Heart left ventricle (tissue), 16 donors: ENCODE data around the gene ERI3. TPM values are rescaled to one million over a fixed set of nuclear protein-coding genes. Genes with fewer than 3 reads are reported as not detected.

ENCODE experiments used
- ATAC-seq, 4 donors: fragments of 200-7000 bp; cut with Tn5 transposase; one replicate each; pipeline ENCODE4 v1.9.1; 2020 to 2022; ENCODE audit warnings: moderate library complexity in 4 of 4, mild to moderate bottlenecking in 3 of 4, moderate number of reproducible peaks in 1 of 4
- DNase-seq, 5 donors: peaks; one replicate each; pipeline ENCODE4 v3.0.0-alpha.2; 2020
- H3K27ac ChIP-seq, 12 donors: fragments of 200-600 bp; sonication (generic) in 4 of 12; one replicate each; pipeline versions ENCODE4 v1.5.0 to v1.8.0; 2016 to 2022; ENCODE audit warnings: mild to moderate bottlenecking in 2 of 12
- H3K27me3 ChIP-seq, 9 donors: fragments of 200-600 bp; sonication (generic) in 2 of 9; one replicate each; pipeline versions ENCODE4 v1.5.1 to v1.8.0; 2016 to 2022; ENCODE audit warnings: mild to moderate bottlenecking in 3 of 9
- H3K36me3 ChIP-seq, 9 donors: fragments of 200-600 bp; sonication (generic) in 2 of 9; one replicate each; pipeline versions ENCODE4 v1.5.0 to v1.8.0; 2018 to 2022; ENCODE audit warnings: mild to moderate bottlenecking in 2 of 9
- H3K4me1 ChIP-seq, 12 donors: fragments of 200-600 bp; sonication (generic) in 4 of 12; one replicate each; pipeline versions ENCODE4 v1.5.0 to v1.8.0; 2016 to 2022; ENCODE audit warnings: mild to moderate bottlenecking in 3 of 12
- H3K4me3 ChIP-seq, 12 donors: fragments of 200-600 bp; sonication (generic) in 4 of 12; one replicate each; pipeline versions ENCODE4 v1.5.0 to v1.8.0; 2017 to 2022; ENCODE audit warnings: mild to moderate bottlenecking in 9 of 12, moderate library complexity in 4 of 12
- H3K9me3 ChIP-seq, 12 donors: fragments of 200-600 bp; sonication (generic) in 4 of 12; one replicate each; pipeline versions ENCODE4 v1.5.0 to v1.8.0; 2016 to 2022; ENCODE audit warnings: mild to moderate bottlenecking in 1 of 12
- POLR2A ChIP-seq, 2 donors: fragments of 450-650 bp; IDR thresholded peaks; one replicate each; pipeline ENCODE4 v1.6.1; 2017; ENCODE audit warnings: antibody characterized with exemption in 2 of 2, mild to moderate bottlenecking in 2 of 2, moderate library complexity in 2 of 2
- WGBS, 4 donors: extraction: QIAGEN DNeasy Blood & Tissue Kit in 2 of 4; methylation state at CpG; one replicate each; pipeline versions ENCODE4 v1.1.5 to v1.1.7; 2013 to 2018; 5-methylcytosine and 5-hydroxymethylcytosine counted together
- intact Hi-C, 10 donors: fragments of 100-400 bp; cut with DNase I; formaldehyde crosslinking; loops; one replicate each; pipeline versions ENCODE4 v1.11.1 to v1.14.2; 2022
- polyA plus RNA-seq, 2 donors: library from polyadenylated mRNA; stranded (reverse); fragments of 200-250 nt; gene quantifications; one replicate each; pipeline ENCODE4 v1.2.3, GENCODE V29; 2013
- total RNA-seq, 9 donors: library from RNA; depleted of rRNA in 2 of 9; stranded (reverse); fragments of >200 nt in 2 of 9; fragmentation: NEBNext Ultra II Directional in 3 of 9; extraction: Animal tissue kit (Norgen Biotek cat#: 25700) in 3 of 9; gene quantifications; one replicate each; pipeline versions ENCODE4 v1.1.0 to v1.2.4, GENCODE V29; 2016 to 2023
- TF ChIP-seq, protein P1 (sequence below), 12 donors: fragments of 200-600 bp; sonication (generic) in 4 of 12; IDR thresholded peaks; one replicate each; pipeline versions ENCODE4 v1.5.0 to v1.8.0; 2018 to 2022; ENCODE audit warnings: antibody characterized with exemption in 12 of 12, mild to moderate bottlenecking in 5 of 12
- donor health status: ischemic (EF 13 %, LVEDD 7.1; RV severe dilation, severe dysfunction).
- donor health status: healthy with polysubstance abuse.
- donor health status: DM: no; HTN: yes; CAD: no.
- donor health status: DM: no; HTN: no; CAD: no.
- donor health status: ischemic (EF 25% LVEDD 6.9; RV normal size, moderate dysfunction).
- donor health status: ischemic (EF 25% LVEDD 5.7; RV mildly dilated, moderate dysfunction).
- donor health status: healthy.
- donor health status: DM: yes; HTN: yes; CAD: no.
- donor health status: ischemic (EF 35%, LVEDD 5.7; RV mildly dilated, moderate dysfunction).
- donor health status: nonischemic (EF 11% LVEDD 7.7; RV severe dilation, severe dysfunction).
- donor health status: DM: yes; HTN: yes; CAD: no.
- donor health status: PGD.
- donor health status: ischemic (EF 29% LVEDD 5.4; RV normal size, mild dysfunction).
- donor health status: nonischemic (EF 23%, LVEDD 6.1; RV moderate dilation, normal function).

ERI3 gene
- total and polyA plus RNA-seq, 11 donors, result 29.8 to 68.9 (median 48.0) TPM

- intact Hi-C loops, result no loop called here
- DNase-seq (no peak), ATAC-seq (no peak)
- H3K4me1 ChIP-seq, result peaks cover 0 to 50% (median 0%) of the 10 kb centered on the region in 12 donors
- H3K9me3 ChIP-seq, result no peaks in the 10 kb centered on the region
- WGBS, 4 donors, result 77 to 79% (median 78%) methylated on average over 4 to 5 of the region's 5 CpGs
- TF ChIP-seq, protein P1, sequence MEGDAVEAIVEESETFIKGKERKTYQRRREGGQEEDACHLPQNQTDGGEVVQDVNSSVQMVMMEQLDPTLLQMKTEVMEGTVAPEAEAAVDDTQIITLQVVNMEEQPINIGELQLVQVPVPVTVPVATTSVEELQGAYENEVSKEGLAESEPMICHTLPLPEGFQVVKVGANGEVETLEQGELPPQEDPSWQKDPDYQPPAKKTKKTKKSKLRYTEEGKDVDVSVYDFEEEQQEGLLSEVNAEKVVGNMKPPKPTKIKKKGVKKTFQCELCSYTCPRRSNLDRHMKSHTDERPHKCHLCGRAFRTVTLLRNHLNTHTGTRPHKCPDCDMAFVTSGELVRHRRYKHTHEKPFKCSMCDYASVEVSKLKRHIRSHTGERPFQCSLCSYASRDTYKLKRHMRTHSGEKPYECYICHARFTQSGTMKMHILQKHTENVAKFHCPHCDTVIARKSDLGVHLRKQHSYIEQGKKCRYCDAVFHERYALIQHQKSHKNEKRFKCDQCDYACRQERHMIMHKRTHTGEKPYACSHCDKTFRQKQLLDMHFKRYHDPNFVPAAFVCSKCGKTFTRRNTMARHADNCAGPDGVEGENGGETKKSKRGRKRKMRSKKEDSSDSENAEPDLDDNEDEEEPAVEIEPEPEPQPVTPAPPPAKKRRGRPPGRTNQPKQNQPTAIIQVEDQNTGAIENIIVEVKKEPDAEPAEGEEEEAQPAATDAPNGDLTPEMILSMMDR (IDR thresholded peaks at IDR 0.05), result no peak
- no peak for TF ChIP-seq POLR2A (IDR thresholded peaks at IDR 0.05)
- peaks cover 0 to 4% (median 0%) of the 10 kb centered on the region in 9 donors for H3K36me3 ChIP-seq
- no peak overlapping the region for H3K27ac ChIP-seq
- no peak overlapping the region for H3K4me3 ChIP-seq
- no peaks in the 10 kb centered on the region for H3K27me3 ChIP-seq
Observed at GRCh38 chr1:44261962-44262361, 93.1 kb downstream of the ERI3 start.

- Histone ChIP-seq H3K4me1 (peaks cover 0 to 47% (median 0%) of the 10 kb centered on the region in 12 donors), H3K36me3 (peaks cover 0 to 4% (median 0%) of the 10 kb centered on the region in 9 donors), H3K9me3 (no peaks in the 10 kb centered on the region), H3K27me3 (no peaks in the 10 kb centered on the region), H3K4me3 (no peak overlapping the region), H3K27ac (no peak overlapping the region)
- 94 to 96% (median 96%) methylated on average over 27 of the region's 27 CpGs for WGBS, 4 donors
- DNase-seq, result no peak
- intact Hi-C loops, result no loop called here
- ATAC-seq, result no peak
- TF ChIP-seq, protein P1 (IDR thresholded peaks at IDR 0.05), result no peak
- TF ChIP-seq POLR2A (IDR thresholded peaks at IDR 0.05), result no peak
Observed at GRCh38 chr1:44261171-44261817, 93.8 kb downstream of the ERI3 start.

DNA sequence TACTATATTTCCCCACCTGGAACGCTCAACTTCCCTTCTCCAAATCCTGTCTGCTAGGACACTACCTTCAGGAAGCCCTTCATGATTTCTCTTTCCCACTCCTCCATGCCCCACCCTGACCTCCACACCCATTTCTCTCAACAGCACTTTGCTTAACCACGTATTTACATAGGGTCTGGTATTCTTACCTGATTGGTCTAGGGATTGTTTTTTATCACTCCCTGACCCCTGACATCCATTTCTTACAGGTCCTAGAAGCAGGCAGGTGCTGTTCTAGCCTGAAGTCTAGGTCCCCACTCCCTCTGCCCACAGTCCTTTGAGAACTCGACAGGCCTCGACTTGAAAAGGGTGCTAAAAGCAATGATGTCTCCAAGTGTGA lies 94.3 kb downstream of the ERI3 start:
- DNase-seq, result no peak
- intact Hi-C loops, result no loop called here
- WGBS, 4 donors, result 88 to 94% (median 90%) methylated on average over 4 of the region's 4 CpGs
- Histone ChIP-seq H3K27ac (no peak overlapping the region), H3K9me3 (no peaks in the 10 kb centered on the region), H3K36me3 (peaks cover 0 to 4% (median 0%) of the 10 kb centered on the region in 9 donors), H3K27me3 (no peaks in the 10 kb centered on the region), H3K4me3 (no peak overlapping the region), H3K4me1 (peaks cover 0 to 42% (median 0%) of the 10 kb centered on the region in 12 donors)
- TF ChIP-seq, protein P1 (IDR thresholded peaks at IDR 0.05), result no peak
- TF ChIP-seq POLR2A (IDR thresholded peaks at IDR 0.05), result no peak
- ATAC-seq, result no peak

GRCh38 chr1:44259090-44259489 lies 96.0 kb downstream of the ERI3 start:
- Histone ChIP-seq H3K9me3 (no peaks in the 10 kb centered on the region), H3K4me3 (no peak overlapping the region), H3K4me1 (peaks cover 0 to 27% (median 0%) of the 10 kb centered on the region in 12 donors), H3K27ac (no peak overlapping the region), H3K36me3 (peaks cover 0 to 4% (median 0%) of the 10 kb centered on the region in 9 donors), H3K27me3 (no peaks in the 10 kb centered on the region)
- TF ChIP-seq POLR2A (IDR thresholded peaks at IDR 0.05), result no peak
- TF ChIP-seq, protein P1 (IDR thresholded peaks at IDR 0.05), result no peak
- no peak for ATAC-seq
- 96 to 100% (median 98%) methylated on average over 2 of the region's 2 CpGs for WGBS, 4 donors
- intact Hi-C loops, result no loop called here
- DNase-seq, result no peak
